ENCODE results near the gene C2orf72. TPM values are rescaled to one million over a fixed set of nuclear protein-coding genes. Genes with fewer than 3 reads are reported as not detected.
"Not testable (repeated sequence)": the region's sequence is repeated elsewhere in the genome, so short reads cannot be mapped to it uniquely, and the experiment has no call there.

Gene C2orf72
- total RNA-seq, 1 donor from 2014 or later: 0.39 TPM

DNA sequence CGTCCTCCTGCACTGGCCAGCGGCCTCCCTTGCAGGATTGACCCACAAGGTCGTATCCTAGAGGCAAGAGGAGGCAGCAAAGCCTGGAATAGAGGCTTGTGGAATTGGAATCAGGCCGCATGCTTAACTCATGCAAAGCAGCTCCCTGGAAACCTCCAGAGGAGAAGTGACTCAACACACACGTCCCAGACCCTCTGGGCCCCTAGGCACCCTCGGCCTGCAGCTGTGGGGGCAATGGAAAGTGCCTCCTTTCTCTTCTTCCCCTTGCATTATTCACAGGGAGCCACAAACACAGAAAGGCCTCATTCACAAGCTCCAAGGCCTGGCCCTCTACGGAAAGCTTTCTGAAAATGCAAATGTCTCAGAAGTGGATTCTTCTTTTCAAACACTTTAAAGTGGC lies 21.8 kb upstream of the C2orf72 start:
- no peak for DNase-seq

DNA sequence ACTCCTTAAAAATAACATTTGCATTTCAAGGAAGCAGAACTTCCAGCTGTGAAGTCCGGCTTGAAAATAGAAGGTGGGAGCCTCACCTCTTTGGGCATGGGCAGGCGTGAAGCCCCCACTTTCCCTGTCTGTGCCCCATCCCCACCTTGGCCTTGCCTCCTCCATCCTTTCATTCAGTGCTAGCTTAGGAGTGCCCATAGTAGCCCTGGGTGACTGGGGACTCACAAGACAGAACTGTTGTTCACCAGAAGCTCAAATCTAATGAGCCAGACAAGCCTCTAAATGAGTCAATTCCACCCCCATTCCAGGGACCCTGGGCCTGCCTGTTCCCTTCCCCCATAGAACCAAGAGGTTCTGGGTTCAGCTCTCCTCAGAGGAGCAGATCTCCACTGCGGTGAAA lies 21.4 kb upstream of the C2orf72 start:
- no peak for DNase-seq

DNA sequence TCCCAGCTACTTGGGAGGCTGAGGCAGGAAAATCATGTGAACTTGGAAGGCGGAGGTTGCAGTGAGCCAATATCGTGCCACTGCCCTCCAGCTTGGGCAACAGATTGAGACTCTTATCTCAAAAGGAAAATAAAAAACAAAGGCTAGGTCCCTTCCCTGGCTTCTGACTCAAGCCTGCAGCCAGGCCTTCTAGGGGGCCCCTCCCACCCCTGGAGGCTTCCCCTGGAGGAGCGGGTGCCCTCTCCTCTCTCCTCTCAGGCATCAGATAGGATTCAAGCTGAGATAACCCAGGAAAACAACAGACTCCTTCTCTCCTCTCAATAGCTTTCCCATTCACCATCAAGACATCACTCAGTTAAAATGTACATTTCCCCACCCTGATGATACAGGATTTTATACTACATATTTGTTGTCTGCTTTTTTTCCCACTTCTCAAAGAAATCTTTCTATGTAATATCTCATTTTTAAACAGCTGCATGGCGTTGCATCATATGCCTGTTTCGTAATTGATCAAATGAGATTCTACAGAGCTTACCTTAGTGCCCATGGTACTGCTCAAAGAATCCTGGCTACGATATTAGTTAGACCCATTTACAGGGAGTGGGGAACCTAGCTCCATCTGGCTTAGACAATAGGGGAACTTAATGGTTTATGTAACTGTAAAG lies 20.6 kb upstream of the C2orf72 start:
- DNase-seq: no peak

DNA sequence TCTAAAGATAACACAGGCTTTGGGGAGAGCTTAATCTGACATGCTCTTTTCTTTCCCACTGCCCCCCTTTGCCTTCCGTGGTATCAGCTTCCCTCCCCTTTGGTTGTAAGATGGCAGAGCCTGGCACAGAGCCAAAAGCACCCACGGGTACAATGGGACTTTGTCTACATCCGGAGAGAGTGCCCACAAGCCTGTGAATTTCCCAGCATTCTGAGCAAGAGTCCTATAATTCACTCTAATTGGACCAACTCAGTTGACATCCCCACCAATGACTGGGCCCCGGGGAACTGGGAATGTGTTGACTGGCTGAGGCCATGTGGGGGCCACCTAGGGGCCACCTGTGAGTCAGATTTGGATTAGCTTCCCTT lies 20.1 kb upstream of the C2orf72 start:
- DNase-seq: no peak

DNA sequence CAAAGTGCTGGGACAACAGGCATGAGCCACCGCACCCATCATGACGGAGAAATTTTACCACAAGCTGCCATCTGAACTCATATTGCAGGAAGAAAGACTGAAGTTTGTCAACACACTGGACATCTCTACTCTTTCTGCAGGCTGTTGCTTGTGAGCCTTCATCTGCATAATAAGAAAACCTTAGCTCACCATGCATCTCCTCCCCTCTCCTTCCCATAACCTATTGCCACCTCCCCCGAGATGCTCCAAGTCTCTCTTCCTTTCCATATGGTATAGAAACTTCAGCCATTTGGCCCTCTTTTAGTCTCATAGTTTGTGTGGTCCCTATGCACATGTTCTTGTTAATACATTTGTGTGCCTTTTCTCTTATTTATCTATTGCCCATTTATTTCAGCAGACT lies 19.1 kb upstream of the C2orf72 start:
- DNase-seq: no peak

DNA sequence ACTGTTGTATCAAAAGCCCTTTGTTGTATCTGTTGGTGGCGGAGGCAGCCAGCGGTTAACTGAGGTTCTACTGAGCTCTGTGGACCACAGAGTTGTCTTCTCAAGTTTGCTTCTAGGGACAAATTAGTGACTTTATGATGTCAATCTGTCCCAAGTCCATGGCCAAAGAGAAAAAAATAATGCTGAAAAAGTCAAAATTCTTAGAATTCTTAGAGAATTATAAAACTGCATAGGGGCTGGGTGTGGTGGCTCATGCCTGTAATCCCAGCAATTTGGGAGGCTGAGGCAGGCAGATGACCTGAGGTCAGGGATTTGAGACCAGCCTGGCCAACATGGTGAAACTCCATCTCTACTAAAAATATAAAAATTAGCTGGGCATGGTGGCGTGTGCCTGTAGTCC lies 12.3 kb upstream of the C2orf72 start:
- not testable (repeated sequence) for DNase-seq

DNA sequence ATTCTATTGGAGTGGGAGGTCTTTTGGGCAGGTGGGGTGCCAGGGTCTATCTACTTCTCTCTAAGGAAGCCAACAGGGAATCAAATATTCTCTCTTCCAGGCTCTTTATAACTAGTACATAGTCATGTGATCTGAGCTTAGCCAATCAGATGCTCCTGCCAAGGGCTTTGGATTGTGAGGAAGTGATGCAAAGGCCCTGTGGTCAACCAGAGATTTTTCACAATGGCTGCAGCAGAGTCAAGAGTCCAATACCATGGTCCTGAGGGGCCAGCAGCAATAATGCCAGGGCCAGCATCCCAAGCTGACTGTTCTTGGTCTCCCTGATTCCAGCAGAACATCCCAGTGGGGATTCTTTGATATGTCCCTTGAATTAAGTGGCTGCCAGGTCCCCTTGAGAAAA lies 8.4 kb upstream of the C2orf72 start:
- no peak for DNase-seq

DNA sequence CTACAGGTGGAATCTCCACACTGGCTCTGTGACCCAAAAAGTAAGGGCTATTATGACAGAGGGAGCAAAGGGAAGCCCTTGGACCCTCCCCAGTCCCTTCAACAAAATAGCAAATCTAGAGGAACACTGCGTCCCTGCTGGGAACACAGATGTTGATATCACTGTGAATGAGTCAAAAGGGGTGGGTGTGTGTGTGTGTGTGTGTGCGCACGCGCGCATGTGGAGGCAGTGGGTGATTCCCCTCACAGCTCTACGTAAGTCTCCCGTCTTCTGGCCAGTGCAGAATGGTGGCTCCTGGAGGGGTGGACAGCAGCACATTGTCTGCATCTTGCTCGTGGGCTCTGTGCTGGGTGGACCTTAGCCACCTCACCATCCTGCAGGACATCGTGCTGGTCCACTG lies 7.8 kb upstream of the C2orf72 start:
- DNase-seq: no peak

DNA sequence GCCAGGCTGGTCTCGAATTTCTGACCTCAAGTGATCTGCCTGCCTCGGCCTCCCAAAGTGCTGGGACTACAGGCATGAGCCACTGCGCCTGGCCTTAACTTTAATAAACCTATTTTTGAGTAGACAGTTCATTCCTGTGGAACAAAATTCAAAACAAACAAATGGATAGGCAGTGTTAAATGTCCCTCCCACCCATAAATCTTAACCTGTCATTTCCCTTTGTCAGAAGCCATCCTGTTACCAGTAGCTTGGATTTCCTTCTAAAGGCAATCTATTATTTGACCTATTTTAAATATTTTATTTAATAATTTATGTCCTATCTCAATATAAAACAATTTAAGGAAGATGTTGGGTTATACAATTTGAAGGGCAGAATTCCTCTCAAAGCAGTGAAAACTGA lies 6.6 kb upstream of the C2orf72 start:
- no peak for DNase-seq

DNA sequence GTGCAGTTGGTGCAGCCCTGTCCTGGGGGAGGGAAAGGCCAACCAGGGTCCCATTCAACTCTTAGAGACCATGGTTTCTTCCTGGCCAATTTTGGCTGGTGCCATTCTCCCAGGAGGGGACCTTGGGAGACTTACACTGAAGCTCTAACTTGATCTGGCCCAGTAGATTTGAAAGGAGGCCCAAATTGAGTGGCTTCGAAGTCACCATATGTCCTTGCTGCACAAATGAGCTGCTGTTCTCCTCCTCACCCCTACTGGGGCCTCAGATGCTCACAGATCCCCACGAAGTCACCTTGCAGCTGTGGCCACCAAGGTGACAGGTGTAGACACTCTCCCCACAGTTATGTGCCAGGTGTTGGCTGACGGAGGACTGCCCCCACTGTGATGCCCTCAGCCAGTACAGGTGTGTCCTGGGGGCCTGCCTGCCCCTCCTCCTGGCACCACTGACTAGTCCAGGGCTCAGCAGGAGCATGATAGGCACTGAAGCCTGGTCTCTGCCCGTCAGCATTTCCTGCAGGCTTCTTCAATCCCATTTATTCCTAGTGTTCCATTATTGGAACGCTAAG lies 4.7 kb upstream of the C2orf72 start:
- no peak for DNase-seq

DNA sequence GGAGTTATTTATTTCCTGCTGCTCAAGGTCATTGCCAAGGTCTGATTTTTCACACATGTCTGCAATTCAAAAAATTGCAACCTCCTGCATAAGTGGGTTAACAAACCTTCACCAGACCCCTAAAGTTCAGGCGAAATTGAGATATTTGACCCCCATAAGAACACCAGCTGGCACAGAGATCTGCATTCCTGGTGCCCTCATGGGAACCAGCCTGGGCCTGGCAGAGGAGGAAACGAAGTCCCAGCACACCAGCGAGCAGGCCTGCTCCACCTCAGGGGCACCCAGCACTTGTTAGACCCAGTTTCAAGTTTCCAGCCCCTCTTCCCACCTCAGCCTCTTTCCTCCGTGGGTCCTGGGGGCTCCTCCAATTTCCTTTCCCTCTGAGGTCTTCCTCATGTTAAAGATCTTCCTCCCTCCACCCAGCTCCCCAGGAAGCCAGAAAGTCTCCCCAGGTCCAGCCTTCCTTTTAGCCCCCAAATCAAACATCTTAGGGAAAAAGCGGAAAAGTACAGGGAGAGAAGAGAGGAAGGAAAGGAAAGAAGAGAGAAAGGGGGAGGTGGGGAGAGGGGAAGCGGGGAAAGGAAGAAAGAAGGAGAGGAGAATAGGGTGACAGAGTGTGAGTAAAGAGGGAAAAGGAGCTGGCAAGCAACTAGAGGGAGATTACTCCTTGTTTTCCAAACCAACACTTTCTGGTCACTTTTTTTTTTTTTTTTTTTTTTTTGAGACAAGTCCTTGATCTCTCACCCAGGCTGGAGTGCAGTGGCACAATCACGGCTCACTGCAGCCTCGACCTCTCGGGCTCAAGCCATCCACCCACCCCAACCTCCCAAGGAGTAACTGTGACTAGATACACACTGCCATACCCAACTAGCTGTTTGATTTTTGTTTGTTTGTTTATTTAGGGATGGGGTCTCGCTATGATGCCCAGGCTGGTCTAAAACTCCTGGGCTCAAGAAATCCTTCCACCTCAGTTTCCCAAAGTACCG lies 3.9 kb upstream of the C2orf72 start:
- no peak for DNase-seq

DNA sequence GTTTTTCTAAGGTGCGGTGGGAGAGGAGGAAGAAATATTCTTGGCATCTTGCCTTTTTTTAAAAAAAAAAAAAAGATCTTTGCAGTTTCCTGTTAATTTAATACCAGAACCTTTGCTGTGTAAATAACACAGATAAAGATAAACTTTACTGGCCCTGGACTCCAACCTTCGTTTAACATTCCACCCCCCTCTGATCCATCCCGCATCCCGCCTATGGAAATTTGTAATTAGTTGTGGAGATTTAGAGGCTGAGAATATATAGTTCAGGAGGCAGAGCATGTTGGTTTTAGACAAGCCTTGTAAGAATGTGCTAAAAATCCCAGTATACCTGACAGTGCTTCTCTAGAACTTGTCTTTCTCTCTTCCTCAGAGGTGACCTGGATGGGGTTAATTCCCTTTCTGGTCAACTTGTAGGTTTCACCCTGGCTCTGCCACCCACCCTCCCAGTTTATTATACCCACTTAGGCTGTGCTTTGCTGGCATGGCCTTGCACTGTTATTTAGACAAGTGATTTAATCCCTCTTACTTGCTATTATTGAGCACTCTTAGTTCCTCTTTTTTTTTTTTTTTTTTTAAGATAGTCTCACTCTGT lies 2.9 kb upstream of the C2orf72 start:
- DNase-seq: no peak

DNA sequence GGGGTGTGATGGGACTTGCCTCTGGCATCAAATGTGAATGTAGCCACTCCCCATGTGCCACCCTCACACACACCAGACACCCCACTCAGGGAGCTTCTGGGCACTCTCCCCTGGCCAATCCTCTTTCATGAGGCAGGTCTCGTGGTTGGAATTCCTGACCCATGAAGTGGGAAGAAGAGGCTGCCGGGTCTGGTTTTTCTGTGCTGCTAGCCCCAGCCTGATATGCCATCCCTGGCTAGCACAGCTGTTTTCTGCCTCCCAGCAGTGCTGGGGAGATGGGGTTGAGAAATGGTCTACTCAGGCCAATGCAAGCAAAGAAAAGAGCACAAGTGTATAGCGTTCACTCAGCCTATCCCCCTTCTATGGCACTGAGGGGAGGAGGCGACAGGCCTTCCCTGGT lies 1.2 kb upstream of the C2orf72 start:
- DNase-seq: no peak

DNA sequence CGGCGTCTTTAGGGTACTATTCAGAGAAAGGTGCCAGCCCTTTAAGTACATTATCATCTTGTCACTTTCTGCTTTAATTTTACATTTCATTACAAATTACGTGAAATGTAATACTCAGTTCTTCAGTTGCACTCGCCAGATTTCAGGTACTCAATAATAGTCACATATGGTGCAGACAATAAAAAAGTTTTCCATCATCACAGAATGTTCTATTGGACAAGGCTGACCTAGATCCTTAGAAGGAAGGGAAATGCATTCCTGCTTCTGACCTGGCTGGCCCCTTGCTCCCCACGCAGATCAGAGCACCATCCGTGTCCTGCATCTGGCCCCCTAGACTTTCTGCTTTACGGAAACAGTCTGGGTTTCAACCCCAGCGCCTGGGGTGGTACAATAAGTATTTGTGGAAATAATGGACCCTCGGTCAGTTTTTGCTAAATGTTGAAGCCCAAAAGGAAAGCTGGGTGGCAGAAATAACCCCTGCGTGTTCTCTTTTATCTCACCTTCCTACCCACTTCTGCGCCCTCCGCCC lies 681 bp upstream of the C2orf72 start:
- DNase-seq: no peak

DNA sequence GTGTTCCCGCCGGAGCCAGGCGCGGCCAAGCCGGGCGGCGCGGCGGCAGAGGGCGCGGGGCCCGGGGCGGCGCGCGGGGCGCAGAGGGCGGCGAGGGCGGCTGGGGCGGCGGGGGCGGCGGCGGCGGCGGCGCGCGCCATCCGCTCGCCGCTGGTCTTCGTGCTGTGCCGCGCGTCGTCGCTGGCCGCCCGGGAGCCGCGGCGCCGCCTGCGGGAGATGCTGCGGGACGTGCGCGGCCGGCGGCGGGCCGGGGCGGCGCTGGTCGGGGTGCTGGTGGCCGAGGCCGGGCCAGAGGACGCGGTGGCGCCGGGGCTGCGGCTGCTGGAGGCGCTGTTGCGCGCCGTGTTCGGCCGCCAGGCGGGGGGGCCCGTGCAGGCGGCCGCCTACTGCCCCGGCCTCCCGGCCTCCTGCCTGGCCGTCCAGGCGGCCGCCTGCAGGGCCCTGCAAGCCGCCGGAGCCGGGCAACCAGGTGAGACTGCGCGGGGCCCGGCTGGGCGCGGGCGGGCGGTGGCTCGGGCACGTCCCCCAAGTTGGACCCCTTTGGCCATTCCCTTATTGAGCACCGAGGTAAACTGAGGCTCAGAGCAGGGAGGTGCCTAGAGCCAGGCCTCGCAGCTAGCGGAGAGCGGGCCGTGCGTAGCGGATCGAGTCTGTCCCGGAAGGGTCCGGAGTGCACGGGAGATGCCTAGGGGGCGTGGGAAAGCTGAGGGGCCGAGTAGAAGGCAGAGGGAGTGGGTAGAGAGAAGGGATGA lies 584 bp downstream of the C2orf72 start:
- DNase-seq: no peak

DNA sequence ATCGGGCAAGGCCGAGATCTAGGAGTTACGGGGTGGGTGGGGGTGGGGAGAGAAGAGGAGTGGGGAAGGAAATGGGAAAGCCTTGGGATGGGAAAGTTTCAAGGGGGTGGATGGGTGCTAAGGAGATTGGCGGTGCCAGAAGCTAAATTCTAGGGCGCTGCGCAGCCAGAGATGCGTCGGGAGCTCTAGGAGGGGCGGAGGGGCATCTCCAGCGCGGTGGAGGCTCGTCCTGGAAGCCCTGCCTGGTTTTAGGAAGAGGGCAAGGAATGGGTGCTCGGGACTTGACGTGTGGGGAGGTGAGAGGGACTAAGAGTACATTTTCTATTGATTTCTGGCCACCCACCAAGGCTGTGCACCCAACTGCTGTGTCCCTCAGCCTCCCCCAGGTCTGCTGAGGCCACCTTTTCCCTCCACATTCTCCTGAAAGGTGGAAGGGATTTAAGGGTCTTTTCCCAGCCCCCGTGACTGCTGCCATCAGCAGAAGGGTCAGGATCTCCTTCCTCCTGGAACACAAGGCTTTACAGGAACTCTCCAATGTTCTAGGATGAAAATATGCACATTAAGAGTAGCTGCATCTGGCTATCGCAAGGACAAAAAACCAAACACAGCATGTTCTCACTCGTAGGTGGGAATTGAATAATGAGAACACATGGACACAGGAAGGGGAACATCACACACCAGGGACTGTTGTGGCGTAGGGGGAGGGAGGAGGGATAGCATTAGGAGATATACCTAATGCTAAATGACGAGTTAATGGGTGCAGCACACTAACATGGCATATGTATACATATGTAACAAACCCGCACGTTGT lies 1.4 kb downstream of the C2orf72 start:
- no peak for DNase-seq

DNA sequence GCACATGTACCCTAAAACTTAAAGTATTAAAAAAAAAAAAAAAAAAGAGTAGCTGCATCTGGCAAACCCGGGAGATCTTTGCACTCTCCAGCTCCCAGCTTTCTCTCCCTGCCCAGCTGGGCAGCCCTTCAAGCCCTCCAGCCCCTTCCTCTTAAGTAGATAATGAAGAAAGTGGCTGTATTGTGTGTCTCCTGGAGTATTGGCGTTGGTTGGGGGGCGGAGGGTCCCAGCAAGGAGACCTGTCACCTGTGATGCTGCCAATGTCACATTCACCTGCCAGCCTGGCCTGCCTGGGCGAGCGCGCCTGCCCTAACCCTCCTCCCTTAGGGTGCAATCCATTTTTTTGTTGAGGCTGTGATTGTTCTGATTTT lies 2.0 kb downstream of the C2orf72 start:
- no peak for DNase-seq

DNA sequence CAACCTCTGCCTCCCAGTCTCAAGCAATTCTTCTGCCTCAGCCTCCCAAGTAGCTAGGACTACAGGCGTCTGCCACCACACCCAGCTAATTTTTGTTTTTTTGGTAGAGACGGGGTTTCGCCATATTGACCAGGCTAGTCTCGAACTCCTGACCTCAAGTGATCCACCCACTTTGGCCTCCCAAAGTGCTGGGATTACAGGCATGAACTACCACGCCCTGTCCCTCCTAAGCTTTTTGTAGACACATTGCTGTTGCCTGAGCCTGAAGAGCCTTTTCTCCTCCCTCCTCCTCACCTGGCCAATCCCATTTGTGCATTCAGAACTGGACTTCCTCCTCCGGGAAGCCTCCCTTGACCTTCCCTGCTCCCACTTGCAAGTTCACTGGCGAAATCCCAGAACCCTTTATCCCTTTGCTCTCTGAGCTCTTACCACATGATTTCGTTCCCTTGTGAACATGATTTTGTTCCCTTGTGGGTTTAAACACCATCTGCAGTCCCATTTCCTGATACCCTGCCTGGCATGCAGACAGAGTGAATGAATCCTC lies 2.6 kb downstream of the C2orf72 start:
- no peak for DNase-seq

DNA sequence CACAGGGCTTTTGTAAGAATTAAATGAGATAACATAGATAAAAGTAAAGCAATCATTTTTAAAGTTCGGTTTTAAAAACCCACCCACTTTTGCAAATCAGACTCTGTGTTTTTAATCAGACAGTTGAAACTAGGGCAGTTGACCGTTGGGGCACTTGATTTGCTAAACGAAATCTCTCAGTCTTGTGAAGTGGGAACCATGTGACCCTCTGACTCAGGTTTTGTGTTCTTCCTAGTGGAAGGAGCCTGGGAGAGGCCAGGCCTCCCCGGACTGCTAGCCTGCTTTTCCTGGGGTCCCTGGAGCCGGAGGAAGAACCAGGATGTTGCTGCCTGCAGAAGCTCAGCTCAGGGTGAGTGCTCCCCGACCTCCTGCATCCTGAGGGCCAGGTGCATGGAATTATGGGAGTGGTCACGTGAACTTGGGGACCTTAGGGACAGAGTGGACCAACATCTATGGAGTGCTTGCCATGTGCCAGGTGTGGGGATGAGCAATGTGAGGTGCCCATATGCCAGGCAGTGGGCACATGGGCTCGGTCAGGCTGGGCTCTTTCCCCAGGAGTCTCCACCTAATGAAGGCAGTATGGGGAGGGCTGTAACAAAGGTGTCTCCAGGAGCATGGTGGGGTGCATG lies 3.9 kb downstream of the C2orf72 start:
- DNase-seq: no peak

DNA sequence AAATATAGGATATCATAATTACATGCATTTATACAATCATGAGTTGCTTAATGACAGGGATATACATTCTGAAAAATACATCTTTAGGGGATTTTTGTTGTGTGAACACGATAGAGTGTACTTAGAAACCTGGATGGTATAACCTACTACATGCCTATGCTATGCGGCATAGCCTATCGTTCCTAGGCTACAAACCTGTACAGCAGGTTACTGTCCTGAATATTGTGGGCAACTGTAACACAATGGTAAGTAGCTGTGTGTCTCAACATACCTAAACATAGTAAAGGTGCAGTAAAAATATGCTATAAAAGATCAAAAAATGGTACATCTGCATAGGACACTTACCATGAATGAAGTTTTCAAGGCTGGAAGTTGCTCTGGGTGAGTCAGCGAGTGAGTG lies 6.5 kb downstream of the C2orf72 start:
- DNase-seq: no peak

DNA sequence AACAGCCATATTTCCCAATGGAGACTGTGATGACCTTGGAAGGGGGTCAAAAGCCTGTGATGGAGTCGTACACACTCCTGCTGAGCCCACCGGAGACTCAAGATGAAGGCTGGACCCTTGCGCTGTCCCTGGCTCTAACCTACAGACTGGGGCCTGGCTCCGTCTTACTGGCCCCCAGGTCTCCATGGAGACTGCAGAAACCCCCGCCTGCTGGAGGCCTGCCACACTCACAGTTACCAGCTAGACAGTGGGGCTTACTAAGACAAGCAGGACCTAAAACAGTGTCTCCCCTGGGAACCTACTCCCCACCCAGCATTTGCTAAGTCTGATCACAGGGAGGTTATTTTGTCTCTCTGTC lies 9.6 kb downstream of the C2orf72 start:
- no peak for DNase-seq
